Stimulated activated CD4-positive, alpha-beta T cell treated with anti-CD3 and anti-CD28 coated beads, Interleukin-12 subunit alpha, Interleukin-12 subunit beta, amount 100 ng/mL, for 24 hours (primary cell): ENCODE results near the gene ICA1.
"Not testable (repeated sequence)": the region's sequence is repeated elsewhere in the genome, so short reads cannot be mapped to it uniquely, and the experiment has no call there.

Experiments used
- DNase-seq, 2 experiments: peaks; one replicate each; pipeline ENCODE4 v3.0.0-alpha.2; 2020; ENCODE audit warnings: low read depth in 2 of 2

ICA1 gene

DNA sequence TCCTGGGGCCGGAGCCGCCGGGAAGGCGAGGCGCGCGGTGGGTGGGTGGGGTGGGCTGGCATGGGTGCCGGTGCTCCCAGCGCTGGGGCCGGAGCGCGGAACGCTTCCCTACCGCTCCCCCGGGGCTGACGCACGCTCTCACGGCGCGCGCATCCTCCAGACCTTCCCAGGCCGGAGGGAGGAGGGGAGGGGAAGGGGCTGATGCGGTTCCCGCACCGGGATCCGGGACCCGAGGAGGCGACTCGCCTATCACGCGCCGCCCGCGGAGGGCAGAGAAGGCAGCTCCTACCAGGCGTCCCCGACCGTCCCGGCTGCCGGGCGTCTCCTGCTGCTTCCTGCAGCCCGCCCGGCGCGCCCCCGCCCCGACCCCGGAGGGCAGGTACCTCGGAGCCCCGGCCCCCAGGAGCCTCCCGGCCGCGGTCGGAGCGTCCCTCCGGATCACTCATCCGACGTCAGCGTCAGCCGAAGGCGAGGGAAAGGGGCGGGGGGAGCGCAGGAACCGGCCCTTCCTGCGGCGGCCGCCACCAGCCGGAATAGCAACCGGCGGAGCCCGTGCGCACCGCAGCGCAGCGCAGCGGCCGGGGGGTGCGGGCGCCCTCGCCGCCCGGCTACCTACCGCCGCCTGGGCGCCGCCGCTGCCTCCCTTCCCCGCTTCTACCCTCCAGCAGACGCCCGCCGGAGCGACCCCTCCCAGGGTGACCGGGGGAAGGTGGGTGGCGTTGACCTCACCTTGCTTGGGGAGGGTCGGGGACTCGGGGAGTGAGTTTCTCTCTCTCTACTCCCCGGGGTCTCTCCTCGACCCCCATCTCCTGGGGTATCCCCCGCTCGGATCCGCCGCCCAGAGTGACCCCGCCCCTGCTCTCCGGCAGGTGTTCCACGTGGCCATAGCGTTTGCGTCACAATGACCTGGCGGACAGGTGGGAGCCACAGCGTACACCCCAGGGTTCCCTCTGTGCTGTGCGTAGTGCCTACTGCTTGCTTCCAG is at the start of gene ICA1:
ICA1 (minus strand) TSS at position 457 of the 985 bp plus-strand sequence. CDS start 26,241 bp downstream, outside the sequence.
- peak in 1 of 2 experiments; percentile 24 for DNase-seq

DNA sequence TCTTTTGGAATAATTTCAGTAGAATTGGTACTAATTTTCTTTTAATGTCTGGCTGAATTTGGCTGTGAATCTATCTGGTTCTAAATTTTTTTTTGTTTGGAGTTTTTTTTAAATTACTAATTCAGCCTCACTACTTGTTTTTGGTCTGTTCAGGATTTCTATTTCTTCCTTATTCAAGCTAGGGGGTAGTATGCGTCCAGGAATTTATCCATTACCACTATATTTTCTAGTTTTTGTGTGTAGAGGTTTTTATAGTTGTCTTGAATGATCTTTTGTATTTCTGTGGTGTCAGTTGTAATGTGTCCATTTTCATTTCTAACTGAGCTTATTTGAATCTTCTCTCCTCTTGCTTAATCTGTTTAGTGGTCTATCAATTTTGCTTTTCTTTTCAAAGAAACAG is 48.9 kb upstream of the ICA1 start:
- DNase-seq, result no peak

DNA sequence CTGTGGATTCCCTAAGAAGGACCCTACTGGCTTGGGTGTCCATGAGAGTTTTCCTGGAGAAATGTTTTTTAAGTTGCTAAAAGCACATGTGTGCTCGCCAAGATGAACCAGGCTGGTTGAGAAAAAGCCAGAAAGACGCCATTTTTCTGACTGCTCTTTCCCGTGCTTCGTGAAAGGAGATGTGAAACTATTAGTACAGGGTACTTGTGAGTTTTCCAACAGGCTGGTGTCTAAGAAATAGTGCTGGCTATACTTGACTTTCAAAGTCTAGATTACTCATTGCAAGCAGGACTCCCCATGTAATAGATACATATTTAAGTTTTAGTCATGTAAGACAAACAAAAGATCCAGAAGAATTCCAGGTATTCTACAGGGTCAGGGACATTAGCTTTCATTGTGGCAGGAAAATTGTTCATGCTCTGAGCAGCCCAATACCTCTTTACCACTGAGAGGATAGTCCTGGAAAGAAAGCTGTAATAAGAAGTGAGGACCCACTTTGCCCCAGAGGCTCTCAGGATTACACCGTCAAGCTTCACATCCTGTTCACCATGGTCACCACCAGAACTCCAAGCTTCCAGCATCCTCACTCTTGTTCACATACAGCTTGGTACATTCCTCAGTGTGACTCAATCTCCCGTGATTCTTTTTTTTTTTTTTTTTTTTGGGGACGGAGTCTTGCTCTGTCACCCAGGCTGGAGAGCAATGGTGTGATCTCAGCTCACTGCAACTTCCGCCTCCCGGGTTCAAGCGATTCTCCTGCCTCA is 43.8 kb upstream of the ICA1 start:
- DNase-seq, result no peak

DNA sequence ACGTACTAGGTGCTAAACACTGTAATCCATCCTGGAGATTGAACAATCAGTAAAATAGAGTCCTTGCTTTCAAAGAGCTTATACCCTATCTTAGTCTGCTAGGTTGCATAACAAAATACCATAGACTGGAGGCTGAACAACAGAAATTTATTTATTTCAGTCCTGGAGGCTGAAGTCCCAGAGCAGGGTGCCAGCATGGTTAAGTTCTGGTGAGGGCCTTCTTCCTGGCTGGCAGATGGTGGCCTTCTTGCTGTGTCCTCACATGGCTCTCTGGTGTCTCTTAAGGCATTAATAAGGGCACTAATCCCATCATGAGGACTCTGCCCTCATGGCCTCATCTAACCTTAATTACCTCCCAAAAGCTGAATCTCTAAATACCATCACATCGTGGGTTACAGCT is 43.1 kb upstream of the ICA1 start:
- DNase-seq, result no peak

DNA sequence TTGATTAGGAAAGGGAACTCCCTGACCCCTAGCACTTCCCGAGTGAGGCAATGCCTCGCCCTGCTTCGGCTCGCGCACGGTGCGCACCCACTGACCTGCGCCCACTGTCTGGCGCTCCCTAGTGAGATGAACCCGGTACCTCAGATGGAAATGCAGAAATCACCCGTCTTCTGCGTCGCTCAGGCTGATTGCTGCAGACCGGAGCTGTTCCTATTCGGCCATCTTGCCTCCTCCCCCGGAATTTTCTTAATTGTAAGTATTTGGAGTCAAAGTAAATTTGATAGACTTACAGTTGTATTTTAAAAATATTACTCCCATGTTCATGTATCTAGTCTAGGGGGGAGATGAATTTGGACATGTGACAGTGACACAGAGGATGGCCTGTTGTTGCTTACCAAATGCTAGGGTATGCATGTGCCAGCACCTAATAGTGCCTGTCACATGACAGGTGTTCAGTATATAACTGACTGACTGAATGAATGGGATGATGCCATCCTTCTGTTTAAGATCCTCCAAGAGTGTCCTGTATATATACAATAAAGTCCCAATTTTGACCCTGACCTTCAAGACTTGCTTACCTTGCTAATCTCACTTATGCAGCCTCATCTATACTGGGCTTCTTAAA is 42.0 kb upstream of the ICA1 start:
- DNase-seq, result no peak

DNA sequence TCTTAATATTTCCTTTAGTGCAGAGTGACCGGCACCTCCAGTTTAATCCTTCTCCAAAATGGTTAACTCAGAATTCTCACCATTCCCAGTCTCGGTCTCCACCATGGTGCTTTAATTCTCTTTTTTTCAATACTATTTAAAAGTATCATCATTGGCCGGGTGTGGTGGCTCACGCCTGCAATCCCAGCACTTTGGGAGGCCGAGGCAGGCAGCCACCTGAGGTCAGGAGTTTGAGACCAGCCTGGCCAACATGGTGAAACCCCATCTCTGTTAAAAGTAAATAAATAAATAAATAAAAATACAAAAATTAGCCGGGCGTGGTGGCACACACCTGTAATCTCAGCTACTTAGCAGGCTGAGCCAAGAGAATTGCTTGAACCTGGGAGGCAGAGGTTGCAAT is 35.1 kb upstream of the ICA1 start:
- not testable (repeated sequence) for DNase-seq

DNA sequence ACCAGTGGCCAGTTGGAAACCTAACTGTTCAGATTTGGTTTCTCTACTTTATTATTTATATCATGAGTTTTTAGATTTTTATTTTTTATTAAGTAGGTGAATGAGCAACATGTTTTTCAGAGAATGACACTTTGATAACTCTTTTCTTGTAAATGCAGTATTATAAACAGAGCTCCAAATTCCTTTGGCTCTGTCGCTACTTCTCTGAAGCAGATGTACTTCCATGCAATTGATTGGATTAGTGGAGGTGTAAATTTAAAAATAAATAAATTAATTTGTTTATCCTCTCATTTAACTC is 34.3 kb upstream of the ICA1 start:
- DNase-seq, result no peak

DNA sequence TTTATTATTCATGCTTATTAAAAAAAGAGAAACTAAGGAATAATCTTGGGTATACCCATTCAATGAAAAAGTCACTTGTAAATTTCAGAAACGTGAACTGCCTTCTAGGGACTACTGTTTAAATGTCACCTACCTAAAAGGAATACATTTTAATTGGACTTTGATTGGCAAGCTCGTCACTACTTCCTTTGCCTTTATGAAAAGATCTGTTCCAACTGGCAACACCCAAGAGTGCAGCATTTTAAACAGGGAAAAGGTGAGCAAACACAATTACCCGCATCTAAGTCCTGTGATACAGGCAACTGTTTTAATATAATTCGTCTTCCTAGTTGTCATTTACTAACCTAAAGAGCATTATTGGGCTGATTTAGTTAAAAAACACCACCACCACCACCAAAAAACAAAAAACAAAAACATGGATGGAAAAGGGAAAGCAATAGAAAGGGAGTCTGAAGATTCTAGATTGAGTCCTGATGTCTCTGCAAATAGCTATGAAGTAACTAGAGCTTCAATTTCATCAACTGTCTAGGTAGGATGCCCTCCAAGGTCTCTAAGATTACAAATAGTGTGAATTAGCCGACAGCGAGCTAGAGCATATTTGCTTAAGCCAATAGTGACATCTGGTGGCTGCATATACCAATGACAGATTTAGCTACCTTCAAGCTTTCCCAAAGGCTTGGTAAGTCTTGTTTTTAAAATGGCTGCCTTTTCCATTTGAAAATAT is 33.8 kb upstream of the ICA1 start:
- DNase-seq, result no peak

DNA sequence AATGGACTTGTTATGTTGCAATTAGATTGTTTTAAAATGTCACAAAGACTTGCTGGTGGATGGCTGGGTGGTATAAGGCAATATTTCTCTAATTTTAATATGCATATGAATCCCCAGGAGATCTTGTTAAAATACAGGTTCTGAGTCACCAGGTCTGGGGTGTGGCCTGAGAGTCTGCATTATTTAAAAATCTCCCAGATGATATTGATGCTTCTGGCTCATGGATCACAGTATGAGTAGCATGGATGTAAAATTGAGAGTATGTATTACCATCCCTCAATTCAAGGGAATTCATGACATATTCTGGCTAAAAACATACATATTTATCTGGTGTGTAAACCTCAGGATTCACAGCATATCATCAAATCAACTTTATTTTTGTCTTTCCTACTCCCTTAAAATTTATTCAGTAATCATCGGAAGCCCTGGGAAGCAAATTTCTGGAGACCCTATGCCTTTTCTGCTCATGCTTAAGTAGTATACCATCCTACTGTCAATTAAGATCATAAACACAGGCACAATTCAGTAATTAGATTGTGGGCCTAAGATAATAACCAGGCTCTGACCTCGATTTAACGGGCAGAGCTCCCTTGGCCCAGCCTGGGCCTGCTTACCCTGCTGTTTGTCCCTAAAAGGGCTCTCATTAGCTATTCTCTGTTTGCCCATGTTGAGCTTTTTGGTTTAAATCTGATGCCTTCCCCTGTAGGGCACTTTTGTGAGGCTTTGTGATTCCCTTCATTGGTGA is 29.6 kb upstream of the ICA1 start:
- DNase-seq, result no peak

DNA sequence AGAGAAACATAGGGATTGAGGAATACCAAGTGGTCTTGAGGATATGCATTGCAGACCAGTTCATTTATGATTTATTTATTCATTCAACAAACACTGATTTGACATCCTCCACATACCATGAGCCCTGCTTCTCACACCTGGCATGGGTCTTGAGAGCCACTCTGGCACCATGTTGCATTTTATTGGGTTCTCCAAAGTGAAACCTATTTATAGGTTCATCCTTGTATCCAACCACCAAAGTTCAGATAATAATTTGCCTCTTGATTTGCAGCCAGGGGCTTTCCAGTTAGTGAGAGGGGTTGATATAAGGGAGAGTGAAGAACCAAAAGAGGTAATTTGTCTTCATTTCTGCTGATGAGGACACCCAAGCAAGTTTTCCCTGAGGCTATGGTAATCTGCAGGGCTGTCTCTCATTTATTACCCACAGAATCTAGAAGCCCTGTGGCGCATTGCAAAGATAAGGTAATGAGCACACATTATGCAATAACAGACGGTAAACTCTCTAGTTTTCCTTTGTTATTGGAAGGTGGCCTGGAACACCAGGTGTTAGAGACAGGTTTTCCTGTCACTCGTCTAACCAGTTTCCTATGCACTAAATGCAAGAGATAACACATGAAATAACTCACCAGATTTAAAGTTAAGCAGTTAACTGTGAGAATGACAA is 28.8 kb upstream of the ICA1 start:
- DNase-seq, result no peak

DNA sequence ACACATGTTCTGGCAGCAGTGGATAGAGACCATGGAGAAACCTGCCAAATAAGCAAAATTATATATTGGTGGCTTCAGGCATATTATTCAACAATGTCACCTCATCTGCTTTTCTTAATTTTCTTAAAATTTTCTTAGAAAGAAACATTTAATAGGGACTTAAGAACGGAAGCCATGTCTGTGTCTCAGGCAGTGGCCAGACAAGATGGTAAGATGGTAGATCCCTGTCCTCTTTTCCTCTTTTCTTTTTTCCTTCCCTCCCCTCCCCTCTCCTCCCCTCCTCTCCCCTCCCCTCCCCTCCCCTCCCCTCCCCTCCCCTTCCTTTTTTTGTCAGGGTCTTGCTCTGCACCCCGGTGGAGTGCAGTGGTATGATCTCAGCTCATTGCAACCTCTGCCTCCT is 24.2 kb upstream of the ICA1 start:
- no peak for DNase-seq

DNA sequence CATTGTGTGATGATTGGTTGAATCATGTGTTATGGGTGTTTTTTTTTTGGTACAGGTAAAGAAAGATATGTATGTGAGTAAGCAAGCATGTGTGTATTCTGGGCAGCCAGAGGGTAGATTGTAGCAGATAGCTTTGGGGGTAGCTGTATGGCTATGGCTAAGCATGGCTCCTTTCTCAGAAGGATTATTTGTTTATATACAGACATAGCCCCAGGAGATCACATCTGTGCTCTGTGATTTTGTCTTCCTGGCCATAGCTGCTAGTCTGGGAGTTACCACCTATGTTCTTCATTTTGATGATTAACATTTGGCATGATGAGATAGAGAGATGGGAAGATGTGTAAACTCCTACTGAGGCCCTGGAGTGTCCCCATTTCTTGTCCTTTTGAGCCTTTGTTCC is 23.2 kb upstream of the ICA1 start:
- DNase-seq, result no peak

DNA sequence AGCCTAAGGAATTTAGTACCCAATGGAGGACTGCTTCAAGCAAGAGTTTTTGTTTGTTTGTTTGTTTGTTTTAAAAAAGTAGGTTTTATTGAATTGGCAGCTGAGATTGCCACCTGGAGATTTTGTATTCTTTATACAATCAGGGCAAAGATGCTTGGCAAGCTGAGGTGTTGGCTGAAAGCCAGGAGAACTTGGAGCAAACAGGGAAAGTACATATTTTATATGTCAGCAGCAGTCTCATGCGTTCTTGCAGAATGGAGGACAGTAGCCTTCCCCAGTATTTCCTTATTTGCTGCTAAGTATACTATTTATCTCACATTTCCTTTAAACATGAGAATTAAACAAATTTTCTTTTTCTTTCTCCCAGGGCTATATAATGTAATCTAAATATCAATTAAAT is 22.6 kb upstream of the ICA1 start:
- no peak for DNase-seq

DNA sequence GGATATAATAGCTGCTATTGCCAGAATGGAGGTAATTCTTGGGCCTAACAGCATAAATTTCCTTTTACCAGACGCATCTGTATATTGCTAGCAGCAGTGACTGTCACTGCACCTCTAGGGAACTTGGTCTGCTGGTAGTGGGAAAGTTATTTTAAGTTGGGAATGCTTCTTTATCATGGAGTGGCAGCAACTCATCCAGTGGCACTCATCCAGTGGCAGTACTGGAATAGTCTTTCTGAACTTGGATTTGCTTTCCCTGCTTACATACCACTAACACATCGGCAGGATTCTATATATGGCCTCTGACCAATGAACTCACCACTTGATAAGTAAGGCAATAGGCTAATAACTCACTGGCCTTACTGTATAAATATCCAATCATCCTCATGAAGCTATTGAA is 22.0 kb upstream of the ICA1 start:
- DNase-seq, result no peak

DNA sequence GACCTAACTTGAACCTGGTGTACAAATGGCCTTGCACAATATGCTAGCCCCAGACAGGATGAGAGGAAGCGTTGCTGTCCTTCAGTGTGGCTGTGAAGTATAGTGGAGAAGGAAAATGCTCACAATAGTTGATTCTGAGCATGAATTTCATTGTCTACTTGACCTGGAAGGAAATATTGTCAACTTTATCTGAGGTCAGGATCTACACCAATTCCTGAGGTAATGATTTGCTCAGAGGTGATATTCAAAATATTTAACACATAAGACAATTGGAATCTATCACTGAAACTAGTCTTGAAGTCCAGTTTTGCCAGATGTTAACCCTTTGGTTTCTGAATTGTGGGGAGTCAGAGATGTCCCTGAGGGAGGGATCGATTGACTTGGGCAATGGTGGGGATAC is 20.9 kb upstream of the ICA1 start:
- DNase-seq, result no peak

DNA sequence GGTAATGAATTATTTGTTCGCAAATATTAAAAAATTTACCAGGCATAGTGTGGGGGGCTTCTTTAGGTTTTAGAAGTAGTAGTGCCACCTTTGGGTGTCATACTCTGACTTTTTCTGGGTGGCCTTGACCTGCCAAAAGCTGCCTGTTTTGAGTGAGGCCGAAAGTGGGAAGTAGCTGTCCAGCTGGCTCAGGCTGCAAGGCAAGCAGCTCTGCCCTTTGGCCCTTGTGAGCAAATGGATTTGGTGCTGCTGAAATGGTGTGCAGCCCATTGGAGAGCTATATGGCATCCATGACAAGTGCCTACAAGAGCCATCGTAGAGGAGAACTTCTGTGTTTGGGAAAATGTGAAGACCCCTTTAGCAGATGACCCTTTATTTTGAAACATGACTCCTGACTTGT is 20.2 kb upstream of the ICA1 start:
- DNase-seq, result no peak

DNA sequence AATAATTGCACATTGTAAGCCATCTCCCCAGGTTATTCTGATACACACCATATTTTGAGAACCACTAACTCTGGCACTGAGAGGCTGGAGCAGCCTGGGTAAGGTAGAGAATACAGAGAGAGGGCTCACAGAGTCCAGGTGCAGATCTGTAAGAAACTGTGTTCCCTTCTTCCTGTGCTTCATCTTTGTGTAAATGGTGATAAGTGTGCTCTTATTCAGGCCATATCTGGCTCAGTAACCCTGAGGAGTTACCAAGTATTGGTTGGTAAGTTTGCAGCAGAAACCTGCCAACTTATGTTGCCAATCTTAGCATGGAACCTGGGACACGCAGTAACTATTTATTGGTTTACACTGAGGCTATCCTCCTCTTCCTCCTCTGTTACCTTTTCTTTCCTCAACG is 16.2 kb upstream of the ICA1 start:
- no peak for DNase-seq

DNA sequence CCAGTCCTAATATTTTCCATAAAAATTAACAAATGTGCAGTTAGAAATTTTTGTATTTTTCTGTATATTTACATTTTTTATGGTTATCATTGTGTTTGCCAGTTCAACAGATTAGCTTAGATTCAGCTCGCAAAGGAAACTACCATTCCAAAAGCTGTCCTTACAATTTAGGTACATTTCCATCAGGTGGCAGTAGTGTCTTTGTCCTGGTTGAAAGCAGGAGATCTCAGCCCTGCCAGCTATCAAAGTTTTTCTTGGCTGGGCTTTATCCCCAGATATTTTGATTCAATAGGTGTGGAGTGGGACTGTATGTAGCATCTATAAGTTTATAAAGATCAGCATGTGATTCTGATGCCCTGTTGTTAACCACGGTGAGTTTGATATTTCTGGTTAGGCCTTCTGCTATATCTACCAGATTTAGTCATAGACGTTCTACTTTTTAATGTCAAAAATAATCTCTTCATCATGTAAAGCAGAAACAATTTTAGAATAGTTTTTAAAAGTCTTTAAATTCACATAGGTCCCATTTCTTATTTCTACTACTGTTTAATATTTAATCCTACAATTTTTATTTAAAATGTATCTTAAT is 15.5 kb upstream of the ICA1 start:
- no peak for DNase-seq

DNA sequence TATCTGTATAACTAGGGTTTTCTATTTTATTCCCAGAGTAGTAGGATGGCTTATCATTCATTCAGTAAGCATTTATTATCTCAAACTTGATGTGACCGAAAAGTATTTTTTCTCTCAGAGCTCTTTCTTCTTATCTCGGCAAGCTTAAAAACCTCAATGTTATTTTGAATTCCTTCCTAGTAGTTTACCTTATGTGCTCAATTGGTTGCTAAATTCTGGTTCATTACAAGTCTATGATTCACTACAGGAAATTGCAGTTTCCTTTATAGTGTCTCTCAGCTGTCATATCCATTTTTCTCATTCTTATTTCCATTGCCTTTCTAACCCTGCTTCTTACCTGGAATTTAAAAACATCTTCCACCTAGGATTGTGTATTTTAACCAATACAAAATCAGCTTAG is 12.6 kb upstream of the ICA1 start:
- no peak for DNase-seq

DNA sequence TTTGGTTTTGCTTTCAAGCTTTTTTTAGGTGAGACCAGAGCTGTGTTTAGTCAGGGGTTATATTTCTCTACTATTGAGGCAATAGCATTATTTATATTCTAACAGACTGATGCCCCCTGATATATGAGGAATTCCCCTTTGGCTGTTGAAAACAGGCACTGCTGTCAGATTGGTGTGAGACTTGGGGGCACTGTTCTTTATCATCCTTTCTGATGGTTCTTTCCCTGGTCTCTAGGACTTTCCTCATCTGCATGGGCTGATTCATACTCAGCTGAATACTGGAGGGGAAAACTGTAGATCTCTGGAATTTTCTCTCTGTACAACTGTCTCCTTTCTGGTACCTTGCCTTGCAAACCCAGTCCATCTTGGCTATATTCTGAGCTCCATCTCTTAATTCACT is 10.0 kb upstream of the ICA1 start:
- DNase-seq, result no peak
